Neural progenitor cell (in vitro differentiated cells): ENCODE data around the gene HTD2. TPM values are rescaled to one million over a fixed set of nuclear protein-coding genes. Genes with fewer than 3 reads are reported as not detected.

ENCODE experiments used
- DNase-seq: peaks from one replicate; pipeline ENCODE4 v3.0.0-alpha.2; 2016; ENCODE audit warnings: low spot score
- H2AFZ ChIP-seq: fragments of 200-600 bp; sonication (generic); replicated peaks from 2 replicates; pipeline ENCODE4 v1.6.1; 2016; ENCODE audit warnings: antibody characterized with exemption
- H3F3A ChIP-seq: fragments of 200-600 bp; sonication (generic); 2 replicates; pipeline ENCODE4 v1.6.1; 2016; ENCODE audit warnings: antibody characterized with exemption, low read depth
- H3K27ac ChIP-seq: fragments of 200-600 bp; sonication (generic); 2 replicates; pipeline ENCODE4 v1.5.1; 2016; ENCODE audit warnings: mild to moderate bottlenecking
- H3K27me3 ChIP-seq: fragments of 200-600 bp; sonication (generic); 2 replicates; pipeline ENCODE4 v1.6.1; 2016; ENCODE audit warnings: mild to moderate bottlenecking, moderate library complexity
- H3K36me3 ChIP-seq: fragments of 200-600 bp; sonication (generic); 2 replicates; pipeline ENCODE4 v1.5.1; 2016
- H3K4me1 ChIP-seq: fragments of 200-600 bp; sonication (generic); 2 replicates; pipeline ENCODE4 v1.6.1; 2016; ENCODE audit warnings: mixed run types
- H3K4me2 ChIP-seq: fragments of 200-600 bp; sonication (generic); 2 replicates; pipeline ENCODE4 v1.6.1; 2016
- H3K4me3 ChIP-seq: fragments of 200-600 bp; sonication (generic); 2 replicates; pipeline ENCODE4 v1.5.1; 2016
- H3K79me2 ChIP-seq: fragments of 200-600 bp; sonication (generic); 2 replicates; pipeline ENCODE4 v1.6.1; 2016; ENCODE audit warnings: low read depth
- H3K9ac ChIP-seq: fragments of 200-600 bp; sonication (generic); 2 replicates; pipeline ENCODE4 v1.6.1; 2016
- H3K9me3 ChIP-seq: fragments of 200-600 bp; sonication (generic); 2 replicates; pipeline ENCODE4 v1.5.1; 2016; ENCODE audit warnings: low read depth
- H4K20me1 ChIP-seq: fragments of 200-600 bp; sonication (generic); 2 replicates; pipeline ENCODE4 v1.6.1; 2016; ENCODE audit warnings: low read depth
- H3K27ac Mint-ChIP-seq: 3 replicates; pipeline ENCODE4 v1.8.0; 2021; ENCODE audit warnings: mixed read lengths
- H3K27me3 Mint-ChIP-seq: 2 replicates; pipeline ENCODE4 v1.8.0; 2022; ENCODE audit warnings: low read depth, mild to moderate bottlenecking, inconsistent platforms, moderate library complexity, mixed read lengths; ENCODE audit not compliant: insufficient read depth
- H3K36me3 Mint-ChIP-seq: 3 replicates; pipeline ENCODE4 v1.8.0; 2021; ENCODE audit warnings: mixed read lengths
- H3K4me1 Mint-ChIP-seq: 3 replicates; pipeline ENCODE4 v1.8.0; 2021; ENCODE audit warnings: mixed read lengths
- H3K4me3 Mint-ChIP-seq: 3 replicates; pipeline ENCODE4 v1.8.0; 2021; ENCODE audit warnings: mild to moderate bottlenecking, moderate library complexity, mixed read lengths
- H3K9me3 Mint-ChIP-seq: 3 replicates; pipeline ENCODE4 v1.8.0; 2020; ENCODE audit warnings: mixed read lengths
- CTCF ChIP-seq: fragments of 200-600 bp; sonication (generic); IDR thresholded peaks from 2 replicates; pipeline ENCODE4 v1.5.1; 2017; ENCODE audit warnings: antibody characterized with exemption, mild to moderate bottlenecking
- EZH2 ChIP-seq: fragments of 200-600 bp; sonication (generic); IDR thresholded peaks from 2 replicates; pipeline ENCODE4 v1.6.1; 2017; ENCODE audit warnings: antibody characterized with exemption, mild to moderate bottlenecking, moderate library complexity
- EZH2phosphoT487 ChIP-seq: fragments of 200-600 bp; sonication (generic); IDR thresholded peaks from 2 replicates; pipeline ENCODE4 v1.6.1; 2017; ENCODE audit warnings: antibody characterized with exemption
- total RNA-seq: library from RNA; depleted of rRNA; stranded (reverse); fragments of >200 nt; gene quantifications from 2 replicates; pipeline ENCODE4 v1.2.3, GENCODE V29; 2015; ENCODE audit warnings: low replicate concordance

Gene HTD2
- 14.0 and 29.5 TPM in 2 replicates for total RNA-seq

DNA sequence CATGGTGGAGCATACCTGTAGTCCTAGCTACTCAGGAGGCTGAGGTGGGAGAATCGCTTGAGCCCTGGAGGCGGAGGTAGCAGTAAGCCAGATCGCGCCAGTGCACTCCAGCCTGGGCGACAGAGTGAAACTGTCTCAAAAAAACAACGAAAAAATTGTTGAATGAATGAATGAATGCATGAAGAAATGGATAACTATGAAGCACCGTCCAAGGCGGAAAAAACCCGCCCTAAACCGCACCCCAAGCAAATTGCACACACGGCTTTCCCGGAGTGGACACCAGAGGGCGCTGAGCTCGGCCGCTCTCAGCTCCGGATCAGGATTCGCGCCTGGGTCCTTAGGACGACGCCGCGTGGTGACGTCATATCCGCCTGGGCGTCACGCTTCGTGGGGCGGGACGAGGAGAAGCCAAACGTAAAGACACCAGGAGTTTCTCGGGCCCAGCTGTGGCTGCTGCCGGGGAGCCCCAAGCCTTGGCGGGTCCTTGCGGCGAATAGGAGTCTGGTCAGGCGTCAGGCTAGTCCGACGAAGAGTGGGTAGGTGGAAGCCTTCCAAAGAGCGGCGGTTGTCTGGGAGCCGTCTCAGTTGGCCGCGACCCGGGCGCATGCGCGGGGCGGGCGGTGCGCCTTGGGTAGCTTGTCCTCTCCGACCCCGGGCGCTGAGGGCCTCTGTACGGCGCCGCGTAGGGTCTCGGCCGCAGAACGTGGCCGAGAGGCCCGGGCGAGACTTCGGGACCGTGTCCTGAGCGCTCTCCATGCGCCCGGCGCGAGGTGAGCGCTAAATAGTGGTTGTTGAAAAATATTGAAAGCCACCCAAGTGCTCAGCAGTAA lies at the start of gene HTD2, which contains the start of gene RPP14:
Gene HTD2, plus strand, starts transcription at position 639 of the 830 bp plus-strand sequence. CDS start 11,094 bp downstream, outside the sequence.
Gene RPP14, plus strand, starts transcription at position 364 of the 830 bp plus-strand sequence. CDS start 4,085 bp downstream, outside the sequence.
- Histone ChIP-seq H3K36me3 (peaks cover 2% of the 10 kb centered on the region), H3K79me2 (peaks cover 48% of the 10 kb centered on the region), H3K4me2 (peak within 1 kb of the TSS; percentile 83), H3K9me3 (no peaks in the 10 kb centered on the region), H4K20me1 (peaks cover 38% of the 10 kb centered on the region), H3K4me1 (peaks cover 7% of the 10 kb centered on the region), H2AFZ (peak within 1 kb of the TSS; percentile 93), H3K27ac (peak within 1 kb of the TSS; percentile 88), H3F3A (no peaks in the 10 kb centered on the region), H3K27me3 (peaks cover 22% of the 10 kb centered on the region), H3K9ac (peak within 1 kb of the TSS; percentile 72), H3K4me3 (peak within 1 kb of the TSS; percentile 78)
- H3K27ac Mint-ChIP-seq = peak within 1 kb of the TSS; percentile 100
- H3K9me3 Mint-ChIP-seq = no peaks in the 10 kb centered on the region
- peaks cover 19% of the 10 kb centered on the region for H3K4me1 Mint-ChIP-seq
- TF ChIP-seq EZH2 (no peak), CTCF (peak; percentile 98), EZH2phosphoT487 (no peak)
- peak within 1 kb of the TSS; percentile 98 for H3K4me3 Mint-ChIP-seq
- peaks cover 6% of the 10 kb centered on the region for H3K36me3 Mint-ChIP-seq
- DNase-seq = peak; percentile 98
- H3K27me3 Mint-ChIP-seq = peaks cover 8% of the 10 kb centered on the region

- no peaks in the 10 kb centered on the region for H3K9me3 ChIP-seq
- no peaks in the 10 kb centered on the region for H3K27me3 ChIP-seq
- H3K4me1 ChIP-seq = peaks cover 38% of the 10 kb centered on the region
- H3K79me2 ChIP-seq = no peaks in the 10 kb centered on the region
- no peak overlapping the region for H3K4me3 ChIP-seq
- Mint-ChIP-seq H3K9me3 (no peaks in the 10 kb centered on the region), H3K36me3 (peaks cover 3% of the 10 kb centered on the region), H3K4me1 (peaks cover 25% of the 10 kb centered on the region), H3K27ac (peak overlapping the region; percentile 67), H3K27me3 (no peaks in the 10 kb centered on the region), H3K4me3 (peak overlapping the region; percentile 39)
- peak; percentile 68 for DNase-seq
- H4K20me1 ChIP-seq = no peaks in the 10 kb centered on the region
- no peak overlapping the region for H3K9ac ChIP-seq
- no peak for TF ChIP-seq CTCF
- H3K36me3 ChIP-seq = no peaks in the 10 kb centered on the region
- peak overlapping the region; percentile 33 for H3K27ac ChIP-seq
- no peak overlapping the region for H2AFZ ChIP-seq
- H3F3A ChIP-seq = peaks cover 31% of the 10 kb centered on the region
- peak overlapping the region; percentile 52 for H3K4me2 ChIP-seq
Observed at GRCh38 chr3:58258392-58259055, 47.8 kb upstream of the HTD2 start.

GRCh38 chr3:58260261-58260731 lies 46.0 kb upstream of the HTD2 start:
- H3K36me3 ChIP-seq = no peaks in the 10 kb centered on the region
- H3K4me2 ChIP-seq = peak overlapping the region; percentile 26
- no peaks in the 10 kb centered on the region for H3K9me3 Mint-ChIP-seq
- H3K27ac Mint-ChIP-seq = no peak overlapping the region
- no peak for TF ChIP-seq CTCF
- no peak for TF ChIP-seq EZH2
- TF ChIP-seq EZH2phosphoT487 = no peak
- H3F3A ChIP-seq = peaks cover 31% of the 10 kb centered on the region
- H3K4me1 ChIP-seq = peaks cover 36% of the 10 kb centered on the region
- H3K27ac ChIP-seq = peak overlapping the region; percentile 63
- no peaks in the 10 kb centered on the region for H3K79me2 ChIP-seq
- H3K4me3 ChIP-seq = no peak overlapping the region
- peak; percentile 22 for DNase-seq
- H3K27me3 Mint-ChIP-seq = no peaks in the 10 kb centered on the region
- H3K27me3 ChIP-seq = no peaks in the 10 kb centered on the region
- H3K4me1 Mint-ChIP-seq = peaks cover 25% of the 10 kb centered on the region
- no peak overlapping the region for H3K9ac ChIP-seq
- H4K20me1 ChIP-seq = no peaks in the 10 kb centered on the region
- H2AFZ ChIP-seq = no peak overlapping the region
- H3K36me3 Mint-ChIP-seq = peaks cover 3% of the 10 kb centered on the region
- no peaks in the 10 kb centered on the region for H3K9me3 ChIP-seq
- H3K4me3 Mint-ChIP-seq = no peak overlapping the region
